Measurements from ENCODE around the gene GRPEL2. TPM values are rescaled to one million over a fixed set of nuclear protein-coding genes. Genes with fewer than 3 reads are reported as not detected.

GRPEL2 gene
- total RNA-seq, 6 donors from 2014 or later = 7.3 to 22.1 (median 12.9) TPM

- no peaks in the 10 kb centered on the region for H3K9me3 ChIP-seq
- H3K36me3 ChIP-seq = peaks cover 0 to 19% (median 9%) of the 10 kb centered on the region in 4 donors
- H3K4me3 ChIP-seq = peak overlapping the region in 1 of 4 donors; percentile 68
- TF ChIP-seq EP300 (IDR thresholded peaks at IDR 0.05) = no peak
- no peak for TF ChIP-seq POLR2AphosphoS5 (IDR thresholded peaks at IDR 0.05)
- TF ChIP-seq CTCF (IDR thresholded peaks at IDR 0.05) = no peak
- TF ChIP-seq POLR2A (IDR thresholded peaks at IDR 0.05) = no peak
- DNase-seq = no peak
- WGBS, 2 donors = 79 to 82% methylated on average over 8 of the region's 8 CpGs
- ATAC-seq (ENCODE audit: low FRiP score in 2 of 2) = no peak
- H3K27ac ChIP-seq = no peak overlapping the region
- peaks cover 7 to 16% (median 12%) of the 10 kb centered on the region in 4 donors for H3K4me1 ChIP-seq
- no peaks in the 10 kb centered on the region for H3K27me3 ChIP-seq
Observed at GRCh38 chr5:149358868-149359495, 13.7 kb downstream of the GRPEL2 start.

- DNase-seq (no peak), ATAC-seq (ENCODE audit: low FRiP score in 2 of 2) (no peak)
Observed at GRCh38 chr5:149360272-149360671, 15.0 kb downstream of the GRPEL2 start.

GRCh38 chr5:149362541-149362940 is 17.2 kb downstream of the GRPEL2 start:
- TF ChIP-seq POLR2AphosphoS5 (IDR thresholded peaks at IDR 0.05) = no peak
- no peak for TF ChIP-seq EP300 (IDR thresholded peaks at IDR 0.05)
- no peak for TF ChIP-seq CTCF (IDR thresholded peaks at IDR 0.05)
- no peak for TF ChIP-seq POLR2A (IDR thresholded peaks at IDR 0.05)
- peaks cover 6 to 17% (median 9%) of the 10 kb centered on the region in 4 donors for H3K4me1 ChIP-seq
- no peaks in the 10 kb centered on the region for H3K9me3 ChIP-seq
- no peak overlapping the region for H3K4me3 ChIP-seq
- WGBS, 2 donors = 85 to 95% methylated on average over 4 to 12 of the region's 12 CpGs
- no peak overlapping the region for H3K27ac ChIP-seq
- no peaks in the 10 kb centered on the region for H3K36me3 ChIP-seq
- ATAC-seq (ENCODE audit: low FRiP score in 2 of 2) = no peak
- no peaks in the 10 kb centered on the region for H3K27me3 ChIP-seq
- DNase-seq = no peak

More at GRCh38 chr5:149360272-149360671, 15.0 kb downstream of the GRPEL2 start:
- H3K9me3 ChIP-seq = no peaks in the 10 kb centered on the region
- peaks cover 7 to 16% (median 12%) of the 10 kb centered on the region in 4 donors for H3K4me1 ChIP-seq
- 64 to 100% methylated on average over 1 of the region's 1 CpG for WGBS, 2 donors
- no peaks in the 10 kb centered on the region for H3K27me3 ChIP-seq
- no peak for TF ChIP-seq EP300 (IDR thresholded peaks at IDR 0.05)
- no peak overlapping the region for H3K27ac ChIP-seq
- peaks cover 0 to 7% (median 3%) of the 10 kb centered on the region in 4 donors for H3K36me3 ChIP-seq
- H3K4me3 ChIP-seq = no peak overlapping the region

- H3K27ac ChIP-seq = no peak overlapping the region
- H3K9me3 ChIP-seq = no peaks in the 10 kb centered on the region
- no peaks in the 10 kb centered on the region for H3K27me3 ChIP-seq
- H3K4me1 ChIP-seq = peaks cover 4 to 16% (median 9%) of the 10 kb centered on the region in 4 donors
- no peak for TF ChIP-seq EP300 (IDR thresholded peaks at IDR 0.05)
- no peak for TF ChIP-seq POLR2AphosphoS5 (IDR thresholded peaks at IDR 0.05)
- TF ChIP-seq POLR2A (IDR thresholded peaks at IDR 0.05) = no peak
- no peaks in the 10 kb centered on the region for H3K36me3 ChIP-seq
- no peak for ATAC-seq (ENCODE audit: low FRiP score in 2 of 2)
- no peak overlapping the region for H3K4me3 ChIP-seq
- DNase-seq = no peak
Observed at GRCh38 chr5:149363358-149363757, 18.1 kb downstream of the GRPEL2 start.

- Histone ChIP-seq H3K36me3 (no peaks in the 10 kb centered on the region), H3K27ac (no peak overlapping the region), H3K27me3 (no peaks in the 10 kb centered on the region), H3K4me3 (no peak overlapping the region), H3K4me1 (peaks cover 0 to 13% (median 6%) of the 10 kb centered on the region in 4 donors), H3K9me3 (no peaks in the 10 kb centered on the region)
- ATAC-seq (ENCODE audit: low FRiP score in 2 of 2) (no peak), DNase-seq (no peak)
- TF ChIP-seq EP300 (IDR thresholded peaks at IDR 0.05) = no peak
- TF ChIP-seq POLR2A (IDR thresholded peaks at IDR 0.05) = no peak
- WGBS, 2 donors = 90 to 97% methylated on average over 9 of the region's 9 CpGs
Observed at GRCh38 chr5:149363936-149364335, 18.6 kb downstream of the GRPEL2 start.

GRCh38 chr5:149364719-149365118 is 19.4 kb downstream of the GRPEL2 start:
- no peak for ATAC-seq (ENCODE audit: low FRiP score in 2 of 2)
- no peak for DNase-seq
- H3K4me1 ChIP-seq = peaks cover 0 to 12% (median 6%) of the 10 kb centered on the region in 4 donors
- no peaks in the 10 kb centered on the region for H3K36me3 ChIP-seq
- H3K9me3 ChIP-seq = no peaks in the 10 kb centered on the region
- no peak overlapping the region for H3K4me3 ChIP-seq
- no peak overlapping the region for H3K27ac ChIP-seq
- no peak for TF ChIP-seq EP300 (IDR thresholded peaks at IDR 0.05)
- TF ChIP-seq POLR2A (IDR thresholded peaks at IDR 0.05) = no peak
- TF ChIP-seq POLR2AphosphoS5 (IDR thresholded peaks at IDR 0.05) = no peak
- TF ChIP-seq CTCF (IDR thresholded peaks at IDR 0.05) = no peak
- H3K27me3 ChIP-seq = no peaks in the 10 kb centered on the region
- WGBS, 2 donors = 87 to 93% methylated on average over 2 of the region's 2 CpGs

Data from upper lobe of left lung (tissue), 6 donors.